HL-60 (cell line): ENCODE data around the gene RANBP3L.

ENCODE experiments used
- DNase-seq, 2 experiments: peaks; one replicate each; pipeline ENCODE4 v3.0.0-alpha.2; 2010 to 2020; ENCODE audit warnings: low read depth in 1 of 2, low spot score in 1 of 2
- H3K27ac ChIP-seq: fragments of 250-450 bp; sonication (Bioruptor Pico); replicated peaks from 2 replicates; pipeline ENCODE4 v1.5.1; 2020; ENCODE audit warnings: mild to moderate bottlenecking, moderate library complexity
- H3K27me3 ChIP-seq: fragments of 250-450 bp; sonication (Bioruptor Pico); 2 replicates; pipeline ENCODE4 v1.5.1; 2021; ENCODE audit warnings: mild to moderate bottlenecking, moderate library complexity; ENCODE audit not compliant: insufficient read depth, poor library complexity, severe bottlenecking
- H3K4me3 ChIP-seq: replicated peaks from 2 replicates; pipeline ENCODE4 v1.5.1; 2011; ENCODE audit warnings: mild to moderate bottlenecking, control low read depth, low read length; ENCODE audit not compliant: insufficient read depth
- CTCF ChIP-seq: IDR thresholded peaks from one replicate; pipeline ENCODE4 v1.5.1; 2011; ENCODE audit warnings: low read length, control low read depth, inconsistent platforms; ENCODE audit not compliant: insufficient read depth
- GABPA ChIP-seq: IDR thresholded peaks from 2 replicates; pipeline ENCODE4 v1.6.1; 2012; ENCODE audit warnings: low read depth
- POLR2AphosphoS5 ChIP-seq: IDR thresholded peaks from 2 replicates; pipeline ENCODE4 v1.6.1; 2012; ENCODE audit warnings: low read depth
- SPI1 ChIP-seq: IDR thresholded peaks from 2 replicates; pipeline ENCODE4 v1.6.1; 2012; ENCODE audit warnings: low read depth, mild to moderate bottlenecking, borderline replicate concordance
- TF ChIP-seq, protein P1 (sequence below): IDR thresholded peaks from 2 replicates; pipeline ENCODE4 v1.6.1; 2012; ENCODE audit warnings: low read depth; ENCODE audit not compliant: insufficient replicate concordance

Gene RANBP3L

GRCh38 chr5:36273809-36274526, 27.7 kb downstream of the RANBP3L start:
- 0 out of 2 replicates have a peak overlapping the region, but pooled peaks have one; percentile 3 for H3K4me3 ChIP-seq
- H3K27ac ChIP-seq, result no peak overlapping the region; the same call in 1 of the 2 replicates
- H3K27me3 ChIP-seq, result no peaks in the 10 kb centered on the region
- DNase-seq, result peak; percentile 31 to 69
- TF ChIP-seq, protein P1, sequence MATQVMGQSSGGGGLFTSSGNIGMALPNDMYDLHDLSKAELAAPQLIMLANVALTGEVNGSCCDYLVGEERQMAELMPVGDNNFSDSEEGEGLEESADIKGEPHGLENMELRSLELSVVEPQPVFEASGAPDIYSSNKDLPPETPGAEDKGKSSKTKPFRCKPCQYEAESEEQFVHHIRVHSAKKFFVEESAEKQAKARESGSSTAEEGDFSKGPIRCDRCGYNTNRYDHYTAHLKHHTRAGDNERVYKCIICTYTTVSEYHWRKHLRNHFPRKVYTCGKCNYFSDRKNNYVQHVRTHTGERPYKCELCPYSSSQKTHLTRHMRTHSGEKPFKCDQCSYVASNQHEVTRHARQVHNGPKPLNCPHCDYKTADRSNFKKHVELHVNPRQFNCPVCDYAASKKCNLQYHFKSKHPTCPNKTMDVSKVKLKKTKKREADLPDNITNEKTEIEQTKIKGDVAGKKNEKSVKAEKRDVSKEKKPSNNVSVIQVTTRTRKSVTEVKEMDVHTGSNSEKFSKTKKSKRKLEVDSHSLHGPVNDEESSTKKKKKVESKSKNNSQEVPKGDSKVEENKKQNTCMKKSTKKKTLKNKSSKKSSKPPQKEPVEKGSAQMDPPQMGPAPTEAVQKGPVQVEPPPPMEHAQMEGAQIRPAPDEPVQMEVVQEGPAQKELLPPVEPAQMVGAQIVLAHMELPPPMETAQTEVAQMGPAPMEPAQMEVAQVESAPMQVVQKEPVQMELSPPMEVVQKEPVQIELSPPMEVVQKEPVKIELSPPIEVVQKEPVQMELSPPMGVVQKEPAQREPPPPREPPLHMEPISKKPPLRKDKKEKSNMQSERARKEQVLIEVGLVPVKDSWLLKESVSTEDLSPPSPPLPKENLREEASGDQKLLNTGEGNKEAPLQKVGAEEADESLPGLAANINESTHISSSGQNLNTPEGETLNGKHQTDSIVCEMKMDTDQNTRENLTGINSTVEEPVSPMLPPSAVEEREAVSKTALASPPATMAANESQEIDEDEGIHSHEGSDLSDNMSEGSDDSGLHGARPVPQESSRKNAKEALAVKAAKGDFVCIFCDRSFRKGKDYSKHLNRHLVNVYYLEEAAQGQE, result no peak
- TF ChIP-seq SPI1, result peak; percentile 42; the same call in 1 of the 2 replicates

DNA sequence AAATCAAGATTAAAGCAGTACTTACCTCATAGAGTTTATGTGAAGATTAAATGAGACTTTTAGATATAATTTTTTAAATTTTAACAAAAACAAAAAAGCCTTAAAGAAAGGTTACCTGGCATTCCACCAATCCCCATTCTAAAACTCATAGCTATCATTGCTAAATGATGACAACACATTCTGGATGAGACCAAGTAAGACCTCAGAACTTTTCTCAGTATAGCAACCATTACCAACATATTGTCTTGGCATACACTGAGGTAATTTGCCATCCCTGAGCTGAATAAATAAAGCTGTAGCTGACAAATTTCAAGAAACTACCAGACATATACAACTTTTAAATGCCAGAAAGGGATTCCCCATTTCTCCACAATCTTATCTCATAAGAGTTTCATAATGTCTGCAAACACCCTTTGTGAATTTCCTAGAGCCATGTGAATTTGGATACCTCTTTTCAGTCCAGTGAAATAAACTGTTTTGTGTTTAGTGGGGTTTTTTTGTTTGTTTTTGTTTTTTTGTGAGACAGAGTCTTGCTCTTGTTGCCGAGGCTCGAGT, 29.5 kb downstream of the RANBP3L start:
- H3K27me3 ChIP-seq, result no peaks in the 10 kb centered on the region
- DNase-seq, result no peak
- no peak overlapping the region for H3K4me3 ChIP-seq
- no peak overlapping the region for H3K27ac ChIP-seq
- no peak for TF ChIP-seq GABPA
- TF ChIP-seq CTCF, result no peak

DNA sequence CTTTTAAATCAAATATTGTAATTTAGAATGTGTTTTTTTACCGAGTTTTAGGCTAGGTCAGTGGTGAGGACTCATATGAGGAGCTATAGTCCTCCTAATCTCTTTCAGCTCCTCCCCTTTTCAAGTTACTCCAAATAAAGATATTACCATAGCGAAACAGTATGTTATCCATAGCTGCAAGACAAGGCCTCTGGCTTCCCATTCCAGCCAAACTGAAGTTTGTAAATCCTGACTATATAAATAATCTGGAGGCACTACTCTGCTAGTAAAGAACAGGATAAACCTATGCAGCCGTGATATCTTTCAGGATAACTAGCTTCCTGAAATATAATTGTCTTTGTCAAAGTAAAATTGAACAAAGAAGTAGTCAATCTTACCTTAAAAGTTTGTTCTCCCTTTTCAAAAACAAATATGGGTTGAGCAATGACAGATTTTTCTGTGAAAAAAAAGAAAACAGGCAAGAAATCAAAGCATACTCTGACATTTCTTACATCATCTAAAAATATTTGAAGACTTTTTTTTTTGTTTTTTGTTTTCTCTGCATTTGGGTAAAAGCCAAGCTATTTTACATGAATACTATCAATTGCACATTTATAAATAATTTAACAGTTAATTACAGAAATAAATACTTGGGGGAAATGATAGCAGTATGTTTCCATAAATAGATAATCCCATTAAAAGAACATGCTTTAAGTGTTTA, 30.7 kb downstream of the RANBP3L start:
- no peaks in the 10 kb centered on the region for H3K27me3 ChIP-seq
- no peak overlapping the region for H3K4me3 ChIP-seq
- H3K27ac ChIP-seq, result no peak overlapping the region
- TF ChIP-seq POLR2AphosphoS5 (no peak), CTCF (no peak), SPI1 (no peak), GABPA (no peak)
- TF ChIP-seq, protein P1, result no peak
- no peak for DNase-seq

DNA sequence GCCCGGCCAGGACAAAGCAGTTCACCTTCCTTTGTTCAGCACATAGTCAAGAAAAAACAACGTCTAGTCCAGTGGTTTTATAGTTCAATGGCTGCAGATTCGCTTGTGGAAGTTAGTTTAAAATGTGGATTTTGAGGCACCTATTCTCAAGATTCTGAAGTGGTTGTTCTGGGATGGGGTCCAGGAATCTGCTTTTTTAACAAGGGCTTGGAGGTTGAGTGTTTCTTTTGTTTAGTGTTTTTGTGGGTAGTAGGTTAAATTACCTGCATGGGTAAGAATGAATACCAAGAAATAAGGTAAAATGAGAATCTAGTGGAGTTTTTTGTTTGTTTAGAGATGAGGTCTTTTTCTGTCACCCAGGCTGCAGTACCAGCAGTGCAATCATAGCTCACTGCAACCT, 31.5 kb downstream of the RANBP3L start:
- DNase-seq, result no peak
- no peaks in the 10 kb centered on the region for H3K27me3 ChIP-seq

More for the DNA sequence above, 31.5 kb downstream of the RANBP3L start:
- no peak for TF ChIP-seq CTCF
- H3K27ac ChIP-seq, result no peak overlapping the region
- no peak overlapping the region for H3K4me3 ChIP-seq
